Activated naive CD4-positive, alpha-beta T cell treated with Interleukin-2 at 50 U/mL for 16 hours (primary cell): ENCODE measurements around the gene NPC1.

Experiments used
- DNase-seq: peaks from one replicate; pipeline ENCODE4 v3.0.0-alpha.2; 2020

Gene NPC1

DNA sequence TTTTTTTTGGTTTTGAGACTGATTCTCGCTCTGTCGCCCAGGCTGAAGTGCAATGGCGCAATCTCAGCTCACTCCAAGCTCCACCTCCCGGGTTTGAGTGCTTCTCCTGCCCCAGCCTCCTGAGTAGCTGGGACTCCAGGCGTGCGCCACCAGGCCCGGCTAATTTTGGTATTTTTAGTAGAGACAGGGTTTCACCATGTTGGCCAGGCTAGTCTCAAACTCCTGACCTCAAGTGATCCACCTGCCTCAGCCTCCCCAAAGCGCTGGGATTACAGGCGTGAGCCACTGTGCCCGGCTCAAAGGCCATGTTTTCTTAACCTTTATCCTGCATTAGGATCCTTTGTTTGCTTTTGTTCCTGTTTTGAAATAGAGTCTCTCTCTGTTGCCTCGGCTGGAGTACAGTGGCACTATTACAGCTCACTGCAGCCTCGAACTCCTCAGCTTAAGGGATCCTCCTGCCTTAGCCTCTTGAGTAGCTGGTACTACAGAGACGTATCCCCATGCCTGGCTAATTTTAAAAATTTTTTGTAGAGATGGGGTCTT is 41.0 kb downstream of the NPC1 start:
- no peak for DNase-seq

DNA sequence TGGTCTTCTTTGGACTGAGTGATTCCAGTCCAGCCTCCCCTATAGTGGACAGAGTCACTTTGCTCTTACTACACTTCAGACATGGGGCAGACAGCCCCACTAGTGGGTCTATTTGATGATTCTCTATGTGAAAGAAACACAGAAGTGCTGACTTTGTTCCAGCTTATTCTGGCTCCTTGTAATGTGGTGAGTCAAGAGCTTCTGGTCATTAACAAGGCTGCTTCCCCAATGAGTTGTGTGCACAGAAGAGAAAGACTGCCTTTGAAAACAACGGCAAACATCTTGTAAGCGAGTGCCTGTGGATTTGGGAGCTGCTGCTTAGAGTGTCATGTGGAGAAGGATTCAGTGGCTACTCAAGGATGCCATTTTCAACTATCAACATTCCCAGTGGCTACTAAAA is 43.8 kb downstream of the NPC1 start:
- no peak for DNase-seq

DNA sequence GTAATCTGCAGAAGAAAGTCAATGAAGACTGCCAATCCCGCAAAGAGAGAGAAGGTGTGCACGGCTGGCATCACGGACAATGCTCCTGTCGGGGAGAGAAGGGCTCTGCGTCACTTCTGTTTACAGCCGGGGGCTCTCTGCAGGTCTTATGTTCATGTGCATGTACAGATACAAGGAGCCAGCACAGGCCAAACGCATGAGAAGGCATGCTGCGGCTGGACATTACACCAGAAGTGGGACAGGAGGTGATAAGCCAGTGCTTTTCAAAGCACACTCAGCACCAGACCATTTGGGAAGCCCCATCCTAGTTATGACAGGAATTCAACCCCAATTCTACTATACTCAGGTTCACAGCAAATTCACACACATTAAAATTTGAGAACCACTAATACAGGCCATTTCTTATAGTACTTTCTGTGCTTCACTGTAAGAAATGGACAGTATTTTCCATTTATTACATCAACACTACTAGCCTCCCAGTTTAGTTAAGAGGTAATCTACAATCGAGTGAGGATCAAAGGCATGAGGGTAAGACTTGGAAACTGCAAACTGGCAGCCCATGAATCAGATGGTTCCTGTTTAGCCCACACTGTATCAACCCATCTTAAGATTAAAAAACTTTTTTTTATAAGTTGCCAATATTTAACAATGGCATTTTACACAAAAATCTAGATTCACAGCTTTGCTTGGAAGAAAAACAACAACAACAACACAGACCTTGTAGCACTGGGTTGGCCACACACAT is 44.8 kb downstream of the NPC1 start:
- DNase-seq, result no peak

DNA sequence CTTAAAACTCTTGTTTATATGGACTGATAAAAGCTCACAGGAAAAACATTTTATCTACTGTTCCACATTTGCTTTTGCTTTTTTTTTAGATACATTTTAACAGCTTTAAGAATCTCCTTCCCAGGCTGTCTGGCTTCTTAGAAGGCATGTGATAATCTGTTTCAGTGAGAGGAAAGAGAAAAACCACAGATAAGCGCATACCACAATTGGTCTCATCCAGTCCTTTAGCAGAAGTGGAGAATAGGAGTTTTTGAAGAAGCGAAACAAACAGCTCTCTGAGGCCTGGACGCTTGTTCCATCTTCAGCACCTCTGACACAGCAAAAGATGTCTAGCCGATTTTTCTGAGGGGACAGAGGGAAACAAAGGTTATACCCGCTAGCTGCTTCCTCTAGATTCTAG is 45.4 kb downstream of the NPC1 start:
- DNase-seq, result no peak

DNA sequence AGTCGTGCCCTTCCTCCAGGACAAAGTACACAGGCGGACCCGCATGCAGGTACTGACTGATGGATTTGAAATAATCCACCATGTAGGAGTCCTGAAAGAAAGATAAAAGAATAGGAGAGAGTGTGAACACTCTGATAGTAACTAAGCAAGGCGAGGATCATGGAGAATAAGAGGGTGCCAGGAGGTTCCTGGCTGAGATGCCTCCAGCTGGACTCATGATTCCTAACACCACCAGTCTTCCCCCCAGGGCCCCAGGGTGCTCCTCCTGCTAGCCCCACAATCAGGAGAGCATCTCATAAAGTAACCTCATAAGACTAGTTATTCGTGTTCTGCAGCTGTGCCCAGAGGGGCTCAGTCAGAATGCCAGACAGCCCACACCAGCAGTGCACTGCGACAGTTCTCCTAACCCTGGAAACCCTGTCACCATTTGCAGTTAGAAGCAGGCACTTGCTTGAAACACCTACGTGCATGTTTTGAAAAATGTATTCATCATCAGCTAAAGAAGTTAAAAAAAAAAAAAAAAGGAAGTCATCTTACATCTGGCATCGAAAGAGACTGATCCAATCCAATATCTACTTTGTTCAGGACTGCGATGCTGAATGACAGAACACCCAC is 46.3 kb downstream of the NPC1 start:
- no peak for DNase-seq

DNA sequence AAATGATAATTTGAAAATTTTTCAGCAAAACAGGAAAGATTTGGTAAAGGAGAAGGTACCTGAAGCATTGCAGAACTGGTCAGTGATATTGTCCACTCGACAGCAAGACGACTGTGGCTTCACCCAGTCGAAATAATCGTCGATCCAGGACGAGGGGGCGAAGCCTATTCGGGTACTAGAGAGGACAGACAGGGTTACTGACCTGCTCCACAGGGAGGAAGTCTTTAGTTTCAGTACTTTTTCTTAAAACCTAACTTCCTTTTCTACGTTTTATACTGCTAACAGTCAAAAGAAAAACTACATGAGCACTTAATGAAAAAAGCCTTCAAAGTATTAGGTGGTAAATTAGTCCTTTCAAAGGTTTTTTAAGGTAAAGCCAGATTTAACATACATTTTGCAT is 47.0 kb downstream of the NPC1 start:
- no peak for DNase-seq

DNA sequence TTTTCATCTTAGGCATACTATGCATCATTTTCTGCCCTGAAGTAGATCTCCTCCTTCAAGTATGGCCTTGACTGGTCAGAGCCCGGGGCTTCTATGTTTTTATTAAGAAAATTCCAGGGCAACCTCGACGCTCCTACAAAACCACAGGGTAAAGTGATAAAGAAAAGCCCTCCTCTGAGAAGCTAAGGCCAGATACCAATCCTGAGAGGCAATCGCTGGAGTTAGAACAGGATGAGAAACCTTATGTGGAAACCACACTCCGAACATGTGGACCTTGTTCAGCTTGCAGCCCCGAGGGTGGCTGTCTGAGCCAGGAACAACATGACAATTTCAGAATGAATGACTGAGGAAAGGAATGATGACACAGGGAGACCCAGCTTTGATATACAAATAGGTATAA is 47.4 kb downstream of the NPC1 start:
- no peak for DNase-seq

DNA sequence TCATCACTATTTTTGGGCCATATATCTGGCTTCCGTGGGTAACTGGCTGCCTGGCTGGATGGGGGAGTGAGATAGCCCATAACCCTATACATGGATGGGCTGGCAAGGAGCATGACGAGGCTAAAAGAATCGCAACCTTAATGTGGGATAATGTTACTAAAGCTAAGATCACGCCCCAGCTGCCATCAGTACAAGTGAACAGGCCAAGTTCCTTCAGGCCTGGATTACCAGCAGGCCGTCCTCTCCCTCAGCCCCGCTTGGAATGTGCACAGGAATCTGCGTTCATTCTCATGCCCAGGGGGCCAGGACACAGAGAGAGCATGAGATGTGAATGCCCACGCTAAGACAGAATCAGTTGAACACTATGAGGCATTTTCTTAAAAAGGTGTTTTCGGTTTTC is 48.3 kb downstream of the NPC1 start:
- no peak for DNase-seq

DNA sequence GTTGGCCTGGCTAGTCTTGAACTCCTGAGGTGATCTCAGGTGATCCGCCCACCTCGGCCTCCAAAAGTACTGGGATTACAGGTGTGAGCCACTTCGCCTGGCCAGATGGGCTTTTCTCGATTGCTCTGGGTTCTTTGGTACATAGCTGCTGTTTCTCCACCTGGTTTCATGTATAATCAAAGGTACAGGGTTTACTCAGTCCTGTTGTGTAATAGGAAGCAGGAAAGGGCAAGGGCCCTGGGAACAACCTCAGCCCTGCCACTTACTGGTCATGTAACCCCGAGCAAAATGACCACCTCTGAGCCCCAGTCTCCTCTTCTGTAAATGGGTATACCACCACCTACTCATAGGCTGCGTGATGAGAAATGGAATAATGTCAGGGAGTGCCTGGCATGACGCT is 49.0 kb downstream of the NPC1 start:
- no peak for DNase-seq

DNA sequence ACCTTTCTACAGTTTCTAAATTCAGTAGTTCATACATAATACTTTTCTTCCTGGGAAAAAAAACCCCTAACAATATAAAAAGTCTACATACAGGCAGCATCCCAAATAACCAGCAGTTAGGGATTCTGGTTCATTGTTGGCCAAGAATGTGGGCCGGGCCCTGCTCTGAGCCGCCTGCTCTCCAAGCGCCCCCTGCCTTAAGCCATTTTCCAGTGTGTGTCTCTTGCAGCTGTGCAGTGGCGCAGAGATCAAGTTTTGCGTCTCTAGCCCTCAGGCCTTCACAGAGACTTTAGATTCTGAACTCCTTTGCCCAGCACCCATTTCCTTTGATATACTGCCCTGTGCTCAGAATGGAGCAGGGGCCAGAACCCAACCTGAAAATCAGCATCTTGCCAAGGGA is 50.1 kb downstream of the NPC1 start:
- no peak for DNase-seq

DNA sequence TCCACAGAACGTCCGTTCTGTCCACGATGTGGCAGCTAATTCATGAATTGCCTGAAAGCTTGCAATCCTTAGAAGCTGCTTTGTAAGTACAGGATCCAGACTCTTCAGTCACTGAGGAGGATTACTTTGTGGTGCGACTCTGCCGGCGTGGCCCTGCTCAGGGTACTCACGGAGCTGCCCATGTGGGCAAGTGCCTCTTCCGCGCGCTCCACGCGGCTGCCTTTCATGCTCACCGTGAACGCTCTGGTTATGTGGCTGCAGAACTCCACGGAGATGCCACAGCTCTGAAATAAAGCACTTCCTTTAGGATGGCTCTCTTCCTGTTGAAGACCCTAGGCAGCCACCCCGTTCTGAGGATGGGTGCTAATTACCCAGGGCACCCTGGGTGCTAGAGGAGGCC is 52.0 kb downstream of the NPC1 start:
- no peak for DNase-seq

DNA sequence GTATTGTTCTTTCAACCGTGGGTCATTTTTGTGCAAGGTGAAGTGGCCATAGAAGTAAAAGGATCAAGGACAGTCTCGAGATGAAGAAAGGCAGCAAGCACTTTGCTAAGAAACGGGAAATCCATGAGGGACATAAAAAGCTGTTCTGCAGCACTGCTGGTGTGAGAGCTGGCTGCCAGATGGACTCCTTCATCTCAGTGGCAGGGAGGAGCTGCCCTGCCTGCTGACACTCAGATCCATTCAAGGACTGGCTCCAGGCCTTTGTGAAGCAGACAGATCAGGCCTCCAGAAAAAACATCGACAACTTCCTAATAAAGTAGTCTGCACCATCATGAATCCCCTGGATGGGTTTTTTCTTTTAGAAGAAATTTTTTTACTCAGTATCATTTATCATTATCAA is 53.5 kb downstream of the NPC1 start:
- DNase-seq, result no peak

DNA sequence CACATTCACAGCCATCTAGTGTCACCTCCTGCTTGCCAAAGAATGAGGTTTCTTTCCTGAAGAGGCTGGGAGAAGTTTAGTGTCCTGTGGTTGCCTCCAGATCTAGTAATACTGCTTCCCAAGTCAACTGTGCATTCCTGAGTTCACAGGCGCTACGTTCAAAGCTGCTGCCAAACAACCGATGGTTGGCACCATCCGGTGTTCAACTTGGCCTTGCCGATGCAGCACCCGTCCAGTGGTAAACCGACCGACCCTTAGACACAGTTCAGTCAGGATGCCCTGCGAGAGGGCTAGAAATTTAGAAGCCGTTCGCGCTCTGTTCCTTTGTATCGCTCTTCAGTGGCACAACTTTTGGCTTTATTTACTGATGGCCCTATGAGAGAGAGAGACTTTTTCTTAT is 54.4 kb downstream of the NPC1 start:
- no peak for DNase-seq

DNA sequence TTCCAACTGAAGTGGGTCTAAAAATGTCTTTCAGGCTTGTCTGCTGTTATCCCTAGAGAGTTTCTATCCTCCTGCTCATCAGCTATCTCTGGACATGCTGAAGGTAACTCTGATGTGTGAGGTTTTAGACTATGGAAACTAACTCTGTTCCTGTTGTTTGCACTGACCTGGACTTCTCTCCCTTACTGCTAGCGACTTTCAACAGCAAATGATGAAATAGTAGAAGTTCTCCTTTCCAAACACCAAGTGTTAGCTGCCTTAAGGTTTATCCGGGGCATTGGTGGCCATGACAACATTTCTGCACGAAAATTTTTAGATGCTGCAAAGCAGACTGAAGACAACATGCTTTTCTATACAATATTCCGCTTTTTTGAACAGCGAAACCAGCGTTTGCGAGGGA is 56.1 kb downstream of the NPC1 start:
- DNase-seq, result no peak

DNA sequence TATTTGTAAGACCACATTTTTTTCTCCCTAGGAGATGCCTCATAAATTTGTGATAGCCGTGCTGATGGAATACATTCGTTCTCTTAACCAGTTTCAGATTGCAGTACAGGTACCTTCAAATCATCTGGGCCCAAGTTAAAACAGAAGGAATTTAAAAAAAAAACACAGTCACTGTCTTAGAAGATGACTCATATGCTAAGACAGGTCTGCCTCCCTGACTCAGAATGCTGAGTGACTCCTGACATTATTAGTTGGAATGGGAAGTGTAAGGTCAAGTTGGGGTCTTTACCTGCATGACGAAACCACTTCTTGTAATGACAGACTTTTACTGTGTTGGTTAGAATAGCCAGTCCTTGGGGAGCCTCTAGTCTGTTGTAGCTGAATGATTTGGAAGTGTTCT is 56.7 kb downstream of the NPC1 start:
- no peak for DNase-seq

DNA sequence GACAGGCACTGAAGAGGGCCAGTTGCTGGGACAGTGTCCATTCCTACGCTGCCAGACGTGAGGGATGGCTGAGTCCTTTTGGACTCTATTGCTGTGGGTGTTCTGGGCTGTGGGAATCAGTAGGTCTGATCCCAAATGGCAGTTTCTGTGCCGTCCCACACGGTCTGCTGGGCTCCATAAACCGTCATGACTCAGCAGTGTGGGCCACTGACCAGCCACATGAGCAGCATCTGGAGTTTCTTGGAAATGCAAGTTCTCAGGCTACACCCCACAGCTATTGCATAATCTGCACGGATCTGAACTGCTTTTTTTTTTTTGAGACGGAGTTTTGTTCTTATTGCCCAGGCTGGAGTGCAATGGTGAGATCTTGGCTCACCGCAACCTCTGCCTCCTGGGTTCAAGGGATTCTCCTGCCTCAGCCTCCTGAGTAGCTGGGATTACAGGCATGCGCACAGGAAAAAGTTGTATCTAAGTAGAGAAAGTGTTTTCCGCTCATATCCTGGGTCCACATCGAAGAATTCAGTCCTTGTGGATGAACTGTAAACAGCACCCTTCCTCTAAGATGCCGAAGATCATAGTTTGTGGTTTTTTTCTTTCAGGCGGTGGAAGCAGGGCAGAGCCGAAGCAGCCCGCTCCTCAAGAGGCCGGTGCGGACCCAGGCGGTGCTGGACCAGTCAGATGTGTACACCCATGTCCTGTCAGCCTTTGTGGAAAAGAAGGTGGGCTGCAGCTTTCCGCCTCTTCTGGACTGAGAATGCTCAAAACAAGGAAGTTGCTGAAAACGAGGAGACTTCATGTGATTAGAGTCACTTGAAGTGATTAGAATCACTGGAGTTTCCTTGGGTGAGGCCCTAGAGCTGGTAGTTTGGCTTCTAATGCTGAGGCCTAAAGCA is 57.5 kb downstream of the NPC1 start:
- DNase-seq, result no peak

DNA sequence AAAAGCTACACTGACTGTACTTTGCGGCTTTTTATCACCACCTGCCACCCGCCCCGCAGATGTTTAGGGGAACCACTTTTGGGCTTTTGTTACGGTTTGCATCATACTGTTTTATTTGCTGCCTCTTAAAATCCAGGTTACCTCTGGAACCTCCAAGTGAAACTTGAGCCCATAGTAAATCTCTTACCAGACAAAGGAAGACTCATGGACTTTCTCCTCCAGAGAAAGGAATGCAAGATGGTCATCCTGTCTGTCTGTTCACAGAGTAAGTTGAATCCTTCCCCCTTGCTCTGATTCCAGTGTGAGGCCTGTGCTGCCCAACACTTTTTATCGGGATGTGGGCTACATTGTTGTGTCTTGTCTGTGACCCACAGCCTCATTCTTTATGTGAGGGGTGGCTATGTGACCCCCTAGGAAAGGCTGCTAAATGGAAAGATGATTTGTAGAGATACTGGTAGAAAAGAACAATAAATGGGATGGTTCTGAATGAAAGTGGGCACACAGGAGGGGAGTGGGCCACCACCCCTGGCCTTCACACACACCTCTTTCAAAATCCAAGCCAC is 59.7 kb downstream of the NPC1 start:
- DNase-seq, result no peak

DNA sequence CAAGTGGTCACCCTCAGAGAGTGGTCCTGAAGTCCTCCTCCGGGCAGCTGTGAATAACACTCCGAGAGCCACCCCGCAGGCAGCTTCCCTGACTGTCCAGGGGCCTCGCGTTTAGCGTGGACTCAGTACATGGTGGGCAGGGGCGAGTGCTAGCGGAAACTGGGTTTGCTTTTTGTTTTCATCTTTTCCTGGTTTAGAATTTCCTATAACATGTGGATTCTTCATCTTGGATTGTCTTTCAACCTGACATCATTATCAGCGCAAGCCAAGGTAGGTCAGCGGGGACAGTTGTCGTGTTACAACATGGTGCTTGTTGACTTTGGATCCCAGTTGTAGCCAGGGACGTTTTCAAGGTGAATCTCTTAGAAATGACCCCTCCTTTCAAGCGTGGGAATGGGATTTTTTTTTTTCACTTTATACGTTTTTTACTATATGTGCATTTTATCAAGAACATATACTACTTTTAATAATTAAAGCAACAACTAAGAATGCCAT is 62.0 kb downstream of the NPC1 start:
- no peak for DNase-seq

DNA sequence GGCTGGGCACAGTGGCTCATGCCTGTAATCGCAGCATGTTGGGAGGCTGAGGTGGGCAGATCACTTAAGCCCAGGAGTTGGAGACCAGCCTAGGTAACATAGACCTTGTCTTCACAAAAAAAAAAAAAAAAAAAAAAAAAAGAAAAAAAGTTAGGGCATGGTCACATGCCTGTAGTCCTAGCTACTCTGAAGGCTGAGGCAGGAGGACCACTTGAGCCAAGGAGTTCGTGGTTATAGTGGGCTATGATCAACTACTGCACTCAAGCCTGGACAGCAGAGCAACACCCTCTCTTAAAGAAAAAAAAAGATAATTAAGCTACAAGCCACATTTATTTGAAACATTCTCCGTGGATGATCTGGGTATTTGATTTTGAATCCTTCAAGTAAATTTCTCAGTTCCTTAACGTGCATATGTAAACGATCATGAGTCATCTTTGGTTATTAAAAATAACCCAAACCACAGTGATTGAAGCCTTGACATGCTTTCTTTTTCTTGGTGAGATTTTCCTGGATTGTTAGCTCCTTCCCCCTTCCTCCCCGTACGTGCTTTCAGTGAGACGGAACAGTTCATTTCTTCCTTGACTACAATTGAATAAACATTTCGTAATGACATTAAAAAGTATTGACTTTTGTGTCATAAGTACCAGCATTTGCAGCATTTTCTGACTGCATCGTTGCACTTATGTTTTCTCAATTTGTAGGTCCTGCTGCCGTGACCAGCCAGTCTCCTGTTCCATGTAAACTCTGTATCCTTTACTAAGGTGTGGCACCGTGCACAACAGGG is 62.7 kb downstream of the NPC1 start:
- no peak for DNase-seq

DNA sequence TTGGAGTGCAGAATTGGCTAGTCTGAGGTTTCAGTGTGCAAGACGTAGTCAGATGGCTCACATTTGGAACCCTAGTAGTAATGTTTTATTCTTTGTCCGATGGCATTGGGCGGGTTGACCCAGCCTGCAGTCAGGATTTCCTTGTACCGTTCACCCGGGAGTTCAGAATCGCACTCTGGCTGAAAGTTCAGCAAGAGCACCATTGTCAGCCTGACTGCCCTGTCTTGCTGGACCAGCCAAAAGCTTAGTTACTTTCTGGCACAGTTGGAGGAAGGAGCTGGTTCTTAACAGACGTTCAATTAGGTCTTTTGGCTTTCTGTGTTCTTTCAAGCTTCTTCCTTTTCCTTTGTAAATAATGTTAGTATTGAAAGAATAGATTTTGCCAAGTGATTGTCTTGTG is 64.4 kb downstream of the NPC1 start:
- no peak for DNase-seq

DNA sequence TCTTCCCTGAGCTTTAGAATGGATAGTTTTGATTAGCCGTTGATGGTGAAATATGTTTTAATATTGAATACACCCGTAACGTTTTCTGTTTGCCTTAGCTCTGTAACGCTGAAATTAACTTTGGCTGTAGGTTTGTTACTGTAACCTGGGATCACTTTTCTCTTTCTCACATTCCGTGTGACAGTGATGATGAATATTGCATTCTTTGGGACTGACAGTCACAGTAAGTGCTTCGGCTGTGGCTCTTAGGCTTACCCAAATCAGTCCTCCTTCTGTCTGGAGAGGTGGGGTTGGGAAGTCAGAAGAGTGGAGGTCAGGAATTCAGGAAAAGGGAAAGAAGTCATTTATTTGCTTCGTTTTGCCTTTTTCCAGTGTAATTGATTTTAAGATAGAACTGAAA is 65.0 kb downstream of the NPC1 start:
- DNase-seq, result no peak

DNA sequence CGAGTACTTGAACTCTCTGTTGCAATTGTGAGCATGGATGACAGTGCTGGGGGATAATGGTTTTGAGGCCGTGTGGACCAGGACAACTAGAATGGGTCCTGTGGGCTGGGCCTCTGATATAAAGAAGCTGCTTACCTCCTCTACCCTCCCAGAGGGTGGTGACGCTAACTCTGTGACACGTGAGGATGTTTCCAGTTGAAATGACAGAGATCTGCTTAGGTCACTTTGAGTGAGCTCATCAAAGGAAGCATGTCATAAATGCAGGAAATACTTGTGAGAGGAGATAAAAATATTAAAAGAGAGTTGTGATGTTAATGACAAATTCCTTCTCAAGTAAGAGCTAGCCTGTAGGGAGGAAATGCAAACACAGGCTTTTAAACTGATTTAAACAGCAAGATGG is 66.6 kb downstream of the NPC1 start:
- DNase-seq, result no peak
